K562 (cell line): ENCODE data around the gene CRYZ. TPM values are rescaled to one million over a fixed set of nuclear protein-coding genes. Genes with fewer than 3 reads are reported as not detected.
"Not testable (repeated sequence)": the region's sequence is repeated elsewhere in the genome, so short reads cannot be mapped to it uniquely, and the experiment has no call there.

ENCODE experiments used
- ATAC-seq: fragments of 200-7000 bp; cut with Tn5 transposase; 3 replicates; pipeline ENCODE4 v1.9.1; 2020; ENCODE audit warnings: moderate library complexity
- BruUV-seq: library from RNA; stranded (reverse); fragments of 400-500 nt; replicated peaks from 2 replicates; lab custom pipeline; 2021; lab: Mats Ljungman, UMichigan
- CTCF ChIA-PET: fragments of 300-600 bp; formaldehyde crosslinking; extraction: SDS; loops from one replicate; lab custom pipeline; 2021; ENCODE audit warnings: low intra/inter-chr PET ratio; lab: Yijun Ruan, JAX
- POLR2A ChIA-PET: fragments of 300-600, 350-650 bp; sonication (Branson Sonifier 250); formaldehyde crosslinking; extraction: SDS; loops from one replicate; lab custom pipeline; 2021; ENCODE audit warnings: antibody characterized with exemption, inconsistent platforms; lab: Yijun Ruan, JAX
- DNase-seq, 4 experiments: peaks; one replicate each; pipeline versions ENCODE4 v3.0.0 to v3.0.0-alpha.2; 2011 to 2018; ENCODE audit warnings: low spot score in 3 of 4, mixed read lengths in 3 of 4; ENCODE audit errors: extremely low read depth in 1 of 4
- FAIRE-seq: peaks from 2 replicates; lab custom pipeline; 2011; peaks lifted over from hg19 to GRCh38; lab: Jason Lieb, UNC
- H2AFZ ChIP-seq: 2 replicates; pipeline ENCODE4 v1.6.0; 2011; ENCODE audit warnings: low read depth, low read length, control low read depth, inconsistent platforms
- H3K27ac ChIP-seq: fragments of 200-600 bp; 3 replicates; pipeline ENCODE4 v1.8.0; 2011; ENCODE audit warnings: low read depth, mild to moderate bottlenecking, control low read depth, inconsistent platforms, low read length, moderate library complexity, mixed read lengths; ENCODE audit errors: extremely low read depth
- H3K27me3 ChIP-seq, 2 experiments: fragments of 300-600 bp in 1 of 2; 2 replicates in 1 of 2; 3 replicates in 1 of 2; pipeline versions ENCODE4 v1.6.0 to v1.8.0; 2011; ENCODE audit warnings: inconsistent platforms in 2 of 2, low read length in 2 of 2, mild to moderate bottlenecking in 1 of 2, mixed read lengths in 1 of 2, moderate library complexity in 1 of 2; ENCODE audit not compliant: control insufficient read depth in 2 of 2, insufficient read depth in 2 of 2
- H3K36me3 ChIP-seq: fragments of 300-600 bp; 3 replicates; pipeline ENCODE4 v1.8.0; 2011; ENCODE audit warnings: mild to moderate bottlenecking, low read length, inconsistent platforms; ENCODE audit not compliant: control insufficient read depth, insufficient read depth
- H3K4me1 ChIP-seq, 2 experiments: fragments of 200-600 bp in 1 of 2; replicated peaks in 1 of 2; 2 replicates in 1 of 2; 3 replicates in 1 of 2; pipeline versions ENCODE4 v1.5.1 to v1.8.0; 2011; ENCODE audit warnings: inconsistent platforms in 2 of 2, low read length in 2 of 2, mild to moderate bottlenecking in 1 of 2, mixed read lengths in 1 of 2, moderate library complexity in 1 of 2; ENCODE audit not compliant: control insufficient read depth in 2 of 2, insufficient read depth in 2 of 2
- H3K4me2 ChIP-seq: 2 replicates; pipeline ENCODE4 v1.6.1; 2011; ENCODE audit warnings: low read length, control low read depth, inconsistent platforms, mixed read lengths; ENCODE audit not compliant: insufficient read depth
- H3K4me3 ChIP-seq: fragments of 200-600 bp; sonication (generic), shearing (Covaris generic); 2 replicates; pipeline ENCODE4 v1.5.1; 2016; ENCODE audit warnings: control low read depth, inconsistent platforms
- H3K79me2 ChIP-seq: fragments of 200-600 bp; 3 replicates; pipeline ENCODE4 v1.8.0; 2011; ENCODE audit warnings: low read length, inconsistent platforms; ENCODE audit not compliant: control insufficient read depth, insufficient read depth
- H3K9ac ChIP-seq, 2 experiments: 2 replicates each; pipeline versions ENCODE4 v1.6.0 to v1.6.1; 2011; ENCODE audit warnings: low read depth in 2 of 2, low read length in 2 of 2, control low read depth in 1 of 2, inconsistent platforms in 1 of 2, mild to moderate bottlenecking in 1 of 2, mixed read lengths in 1 of 2; ENCODE audit not compliant: insufficient read depth in 1 of 2
- H3K9me1 ChIP-seq: one replicate; pipeline ENCODE4 v1.6.0; 2011; ENCODE audit warnings: inconsistent platforms, mild to moderate bottlenecking, low read length, moderate library complexity; ENCODE audit not compliant: control insufficient read depth, insufficient read depth
- H3K9me3 ChIP-seq: replicated peaks from 2 replicates; pipeline ENCODE4 v1.5.1; 2011; ENCODE audit warnings: low read depth, low read length, inconsistent platforms; ENCODE audit not compliant: control insufficient read depth, insufficient read depth
- H4K20me1 ChIP-seq: replicated peaks from 2 replicates; pipeline ENCODE4 v1.6.1; 2011; ENCODE audit warnings: low read length, inconsistent platforms, mixed read lengths; ENCODE audit not compliant: control insufficient read depth, insufficient read depth
- WGBS: fragments of 100-300 bp; shearing (Covaris generic); methylation state at CpG from one replicate; pipeline ENCODE4 v1.1.6; 2016; ENCODE audit warnings: low coverage, mixed read lengths; ENCODE audit not compliant: insufficient coverage; ENCODE audit errors: missing lambda C conversion rate; 5-methylcytosine and 5-hydroxymethylcytosine counted together
- in situ Hi-C: fragments of 300-500 bp; cut with MboI; formaldehyde crosslinking; loops from 4 replicates; pipeline ENCODE4 v1.15.0; 2018; ENCODE audit warnings: inconsistent platforms, mixed read lengths
- intact Hi-C: fragments of 100-400 bp; cut with micrococcal nuclease; formaldehyde crosslinking; loops from 2 replicates; pipeline ENCODE4 v1.14.2; 2022
- polyA plus RNA-seq, 8 experiments: library from polyadenylated mRNA; depleted of rRNA in 4 of 8; stranded (reverse) in 5 of 8; unstranded in 3 of 8; fragments of >200 nt; fragmentation: Nextera tagmentation in 2 of 8; fragmentation: Illumina TruSeq in 1 of 8; extraction: Ambion mirVana in 2 of 8; extraction: Trizol in 1 of 8; gene quantifications; 2 replicates each; pipeline versions ENCODE4 v1.2.1 to v1.2.3, GENCODE V29; 2011 to 2014; ENCODE audit warnings: inconsistent platforms in 1 of 8, missing spikeins in 1 of 8
- total RNA-seq, 7 experiments: library from RNA; depleted of rRNA in 6 of 7; stranded (reverse); fragments of >200 nt in 6 of 7; fragmentation: Illumina TruSeq in 2 of 7; extraction: Trizol in 2 of 7; gene quantifications; 2 replicates each; pipeline versions ENCODE4 v1.2.1 to v1.2.3, GENCODE V29; 2011 to 2021; ENCODE audit warnings: low replicate concordance in 1 of 7
- TF ChIP-seq, protein P1 (sequence below), 3 experiments: fragments of 200-800 bp in 1 of 3; sonication (Bioruptor generic) in 1 of 3; sonication (generic) in 1 of 3; formaldehyde crosslinking in 1 of 3; IDR thresholded peaks; 2 replicates each; pipeline versions ENCODE4 v1.6.1 to v1.8.0; 2016 to 2022; ENCODE audit warnings: mild to moderate bottlenecking in 2 of 3, missing compliant biosample characterization in 2 of 3, missing genetic modification characterization in 2 of 3, missing genetic modification reagents in 1 of 3

CRYZ gene
- total and polyA plus RNA-seq, 9 of the 15 experiments (the other 6 are each of a cell fraction or from before 2014, with no cell fraction given): 51.7 to 179 (median 81.4) TPM

DNA sequence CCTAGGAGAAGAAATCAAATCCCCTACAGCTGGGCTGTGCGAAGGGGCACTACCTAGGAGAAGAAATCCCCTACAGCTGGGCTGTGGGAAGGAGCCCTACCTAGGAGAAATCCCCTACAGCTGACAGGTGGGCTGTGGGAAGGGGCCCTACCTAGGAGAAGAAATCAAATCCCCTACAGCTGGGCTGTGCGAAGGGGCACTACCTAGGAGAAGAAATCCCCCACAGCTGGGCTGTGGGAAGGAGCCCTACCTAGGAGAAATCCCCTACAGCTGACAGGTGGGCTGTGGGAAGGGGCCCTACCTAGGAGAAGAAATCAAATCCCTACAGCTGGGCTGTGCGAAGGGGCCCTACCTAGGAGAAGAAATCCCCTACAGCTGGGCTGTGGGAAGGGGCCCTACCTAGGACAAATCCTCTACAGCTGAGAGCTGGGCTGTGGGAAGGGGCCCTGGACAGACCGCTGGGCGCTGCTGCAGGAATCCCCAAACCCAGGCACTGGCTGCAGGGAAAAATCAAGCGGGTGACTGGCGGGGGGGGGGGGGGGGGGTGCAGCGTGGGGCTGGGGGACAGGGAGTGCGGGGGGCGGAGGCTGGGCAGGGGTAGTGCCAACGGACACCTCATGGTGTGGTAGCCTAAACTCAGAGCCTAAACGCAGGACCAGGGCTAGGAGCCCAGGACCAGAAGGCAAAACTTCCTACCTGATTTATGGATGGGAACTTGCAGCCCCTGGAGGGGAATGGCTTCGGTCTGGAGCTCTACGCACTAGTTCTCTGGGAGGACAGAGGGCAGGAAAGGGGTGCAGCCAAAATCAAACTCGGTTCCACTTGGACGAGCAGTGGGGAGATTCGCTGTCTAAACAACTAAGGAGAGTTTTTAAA lies 541 bp downstream of the CRYZ start:
- H3K79me2 ChIP-seq: peaks cover 53% of the 10 kb centered on the region
- in situ Hi-C loops, BruUV-seq, H4K20me1 ChIP-seq, H3K9me1 ChIP-seq, CTCF ChIA-PET, H3K9me3 ChIP-seq, H3K27me3 ChIP-seq, FAIRE-seq: not testable (repeated sequence)
- POLR2A ChIA-PET: interaction anchor here (0.5 to 2.1 kb wide), 7 partner anchors 9 to 140 kb away, joined by 3 to 7 read pairs (median 3); no protein-coding TSS in a partner anchor
- peak overlapping the region; percentile 97 for H2AFZ ChIP-seq
- intact Hi-C loops: loop anchor here (2.0 to 5.0 kb wide), 2 partner anchors 44 to 535 kb away; partner anchors contain the start of genes FPGT and LRRIQ3
- DNase-seq (peak in 3 of 4 experiments; percentile 21 to 32 (median 22)), ATAC-seq (peak; percentile 28)
- peak overlapping the region; percentile 83 to 98; a peak in 3 of 4 replicates for H3K9ac ChIP-seq
- peak overlapping the region; percentile 59 for H3K4me3 ChIP-seq
- peaks cover 5 to 19% of the 10 kb centered on the region in 2 experiments; a peak in 3 of 5 replicates for H3K4me1 ChIP-seq
- TF ChIP-seq, protein P1, sequence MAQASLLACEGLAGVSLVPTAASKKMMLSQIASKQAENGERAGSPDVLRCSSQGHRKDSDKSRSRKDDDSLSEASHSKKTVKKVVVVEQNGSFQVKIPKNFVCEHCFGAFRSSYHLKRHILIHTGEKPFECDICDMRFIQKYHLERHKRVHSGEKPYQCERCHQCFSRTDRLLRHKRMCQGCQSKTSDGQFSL (CRISPR knock-in tag; IDR thresholded peaks at IDR 0.05): not testable (repeated sequence)
- TF ChIP-seq, protein P1 (tag; IDR thresholded peaks at IDR 0.05): peak in 1 of 2 experiments; percentile 77; a peak in 2 of 4 replicates
- peak overlapping the region; percentile 86 for H3K4me2 ChIP-seq
- 0% methylated on average over 7 of the region's 17 CpGs for WGBS
- peaks cover 24% of the 10 kb centered on the region for H3K36me3 ChIP-seq
- peak overlapping the region; percentile 92 for H3K27ac ChIP-seq
